Vagina (tissue), 2 donors: ENCODE results near the gene WNT7B. TPM values are rescaled to one million over a fixed set of nuclear protein-coding genes. Genes with fewer than 3 reads are reported as not detected.

Experiments used
- DNase-seq, 2 donors: peaks; one replicate each; pipeline ENCODE4 v3.0.0-alpha.2; 2017; ENCODE audit errors: extremely low spot score in 2 of 2
- H3K27ac ChIP-seq: fragments of 200-600 bp; sonication (generic); one replicate; pipeline ENCODE4 v1.5.1; 2019
- H3K27me3 ChIP-seq: fragments of 200-600 bp; sonication (generic); one replicate; pipeline ENCODE4 v1.5.1; 2019
- H3K36me3 ChIP-seq, 2 donors: fragments of 200-600 bp; sonication (generic); one replicate each; pipeline ENCODE4 v1.5.1; 2017 to 2019
- H3K4me1 ChIP-seq: fragments of 200-600 bp; sonication (generic); one replicate; pipeline ENCODE4 v1.5.1; 2019
- H3K4me3 ChIP-seq, 2 donors: fragments of 200-600 bp; sonication (generic); 1 replicate in 1 of 2; 2 replicates in 1 of 2; pipeline ENCODE4 v1.5.1; 2016 to 2019
- H3K9me3 ChIP-seq: fragments of 200-600 bp; sonication (generic); one replicate; pipeline ENCODE4 v1.5.1; 2019
- POLR2A ChIP-seq, 2 donors: fragments of 450-650 bp; IDR thresholded peaks; one replicate each; pipeline ENCODE4 v1.6.1; 2017; ENCODE audit warnings: antibody characterized with exemption in 2 of 2, mild to moderate bottlenecking in 2 of 2, moderate library complexity in 2 of 2
- POLR2AphosphoS5 ChIP-seq, 2 donors: sonication (generic); formaldehyde crosslinking; IDR thresholded peaks; one replicate each; pipeline ENCODE4 v1.9.0; 2017; ENCODE audit warnings: antibody characterized with exemption in 2 of 2, mild to moderate bottlenecking in 2 of 2, low read depth in 1 of 2; ENCODE audit not compliant: insufficient read depth in 1 of 2
- intact Hi-C: fragments of 100-400 bp; cut with DNase I; formaldehyde crosslinking; loops from one replicate; pipeline ENCODE4 v1.15.1; 2023
- total RNA-seq: library from RNA; depleted of rRNA; stranded (reverse); fragments of >200 nt; gene quantifications from one replicate; pipeline ENCODE4 v1.2.3, GENCODE V29; 2016
- TF ChIP-seq, protein P1 (sequence below), 3 experiments: fragments of 450-650 bp in 2 of 3; fragments of 200-600 bp in 1 of 3; sonication (generic) in 1 of 3; IDR thresholded peaks; one replicate each; pipeline ENCODE4 v1.5.1; 2017 to 2019; ENCODE audit warnings: antibody characterized with exemption in 3 of 3, mild to moderate bottlenecking in 2 of 3, moderate library complexity in 2 of 3

The WNT7B gene
- total RNA-seq, 1 donor from 2014 or later: 7.1 TPM

DNA sequence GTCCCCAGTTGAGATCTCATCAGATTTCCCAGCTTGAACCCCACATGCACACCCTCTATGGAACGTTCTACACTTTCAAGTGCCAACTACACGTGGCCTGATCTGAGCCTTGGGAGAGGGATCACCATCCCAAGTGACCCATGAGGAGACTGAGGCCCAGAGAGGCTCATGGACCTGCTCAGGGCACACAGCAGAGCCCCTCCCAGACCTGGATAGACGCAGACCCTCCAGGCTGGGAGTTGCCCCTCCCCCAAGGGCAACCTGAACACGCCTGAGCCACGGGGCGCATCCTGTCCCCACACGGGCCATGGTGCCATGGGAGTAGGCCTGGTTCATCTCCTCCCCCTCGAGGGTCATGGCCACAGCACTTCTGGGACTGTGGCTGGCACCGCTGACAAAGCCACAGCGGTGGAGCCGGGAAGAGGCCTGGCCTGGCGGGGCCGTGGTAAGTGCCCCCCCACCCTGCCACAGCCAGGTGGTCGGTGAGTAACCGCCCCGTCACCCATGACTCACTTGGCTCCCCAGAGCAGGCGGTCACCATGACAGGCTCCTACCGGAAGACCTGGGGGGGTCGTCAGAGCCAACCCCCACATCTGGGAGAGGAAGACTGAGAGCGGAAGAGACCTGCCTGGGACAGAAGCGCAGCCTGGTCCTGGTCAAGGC lies 8.1 kb downstream of the WNT7B start:
- H3K4me3 ChIP-seq: no peak overlapping the region
- intact Hi-C loops: no loop called here
- peaks cover 8% of the 10 kb centered on the region for H3K27me3 ChIP-seq
- no peaks in the 10 kb centered on the region for H3K36me3 ChIP-seq
- TF ChIP-seq, protein P1, sequence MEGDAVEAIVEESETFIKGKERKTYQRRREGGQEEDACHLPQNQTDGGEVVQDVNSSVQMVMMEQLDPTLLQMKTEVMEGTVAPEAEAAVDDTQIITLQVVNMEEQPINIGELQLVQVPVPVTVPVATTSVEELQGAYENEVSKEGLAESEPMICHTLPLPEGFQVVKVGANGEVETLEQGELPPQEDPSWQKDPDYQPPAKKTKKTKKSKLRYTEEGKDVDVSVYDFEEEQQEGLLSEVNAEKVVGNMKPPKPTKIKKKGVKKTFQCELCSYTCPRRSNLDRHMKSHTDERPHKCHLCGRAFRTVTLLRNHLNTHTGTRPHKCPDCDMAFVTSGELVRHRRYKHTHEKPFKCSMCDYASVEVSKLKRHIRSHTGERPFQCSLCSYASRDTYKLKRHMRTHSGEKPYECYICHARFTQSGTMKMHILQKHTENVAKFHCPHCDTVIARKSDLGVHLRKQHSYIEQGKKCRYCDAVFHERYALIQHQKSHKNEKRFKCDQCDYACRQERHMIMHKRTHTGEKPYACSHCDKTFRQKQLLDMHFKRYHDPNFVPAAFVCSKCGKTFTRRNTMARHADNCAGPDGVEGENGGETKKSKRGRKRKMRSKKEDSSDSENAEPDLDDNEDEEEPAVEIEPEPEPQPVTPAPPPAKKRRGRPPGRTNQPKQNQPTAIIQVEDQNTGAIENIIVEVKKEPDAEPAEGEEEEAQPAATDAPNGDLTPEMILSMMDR (IDR thresholded peaks at IDR 0.05): no peak
- no peak for TF ChIP-seq POLR2AphosphoS5 (IDR thresholded peaks at IDR 0.05; ENCODE audit: insufficient read depth in 1 of 2, low read depth in 1 of 2)
- TF ChIP-seq POLR2A (IDR thresholded peaks at IDR 0.05): no peak
- no peaks in the 10 kb centered on the region for H3K9me3 ChIP-seq
- peaks cover 25% of the 10 kb centered on the region for H3K4me1 ChIP-seq
- no peak overlapping the region for H3K27ac ChIP-seq
- no peak for DNase-seq

DNA sequence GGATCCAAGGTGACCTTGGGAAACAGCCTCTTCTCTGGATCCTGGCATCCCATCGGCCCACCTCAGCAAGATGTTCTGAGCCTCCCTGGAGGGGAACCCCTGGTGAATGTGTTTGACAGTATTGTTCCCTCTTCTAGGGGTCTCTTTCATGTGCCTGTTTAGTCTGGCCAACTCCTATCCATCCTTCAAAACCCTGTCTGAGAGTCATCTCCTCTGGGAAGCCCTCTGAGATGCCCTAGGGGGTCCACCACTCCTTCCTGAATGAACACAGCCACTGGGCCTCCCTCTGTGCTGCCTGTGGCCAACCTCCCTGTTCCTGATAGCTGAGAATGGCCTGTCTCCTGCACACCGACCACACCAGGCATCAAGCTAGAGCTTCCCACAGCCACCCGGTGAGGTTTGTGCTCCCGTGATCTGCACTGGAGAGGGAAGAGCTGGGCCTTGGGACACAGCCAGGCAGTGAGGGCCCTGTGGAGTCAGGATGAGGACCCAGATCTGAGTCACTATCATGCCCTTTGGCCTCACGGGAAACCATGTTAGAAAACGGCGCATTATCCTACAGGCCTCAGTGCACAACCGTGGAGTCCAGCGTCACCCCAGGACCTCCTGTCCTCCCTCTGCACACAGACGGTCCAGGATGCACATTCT lies 8.8 kb downstream of the WNT7B start:
- intact Hi-C loops: no loop called here
- TF ChIP-seq, protein P1 (IDR thresholded peaks at IDR 0.05): no peak
- TF ChIP-seq POLR2AphosphoS5 (IDR thresholded peaks at IDR 0.05; ENCODE audit: insufficient read depth in 1 of 2, low read depth in 1 of 2) (no peak), POLR2A (IDR thresholded peaks at IDR 0.05) (no peak)
- DNase-seq: no peak
- Histone ChIP-seq H3K27me3 (peaks cover 8% of the 10 kb centered on the region), H3K4me1 (peaks cover 25% of the 10 kb centered on the region), H3K36me3 (no peaks in the 10 kb centered on the region), H3K4me3 (no peak overlapping the region), H3K9me3 (no peaks in the 10 kb centered on the region), H3K27ac (no peak overlapping the region)

DNA sequence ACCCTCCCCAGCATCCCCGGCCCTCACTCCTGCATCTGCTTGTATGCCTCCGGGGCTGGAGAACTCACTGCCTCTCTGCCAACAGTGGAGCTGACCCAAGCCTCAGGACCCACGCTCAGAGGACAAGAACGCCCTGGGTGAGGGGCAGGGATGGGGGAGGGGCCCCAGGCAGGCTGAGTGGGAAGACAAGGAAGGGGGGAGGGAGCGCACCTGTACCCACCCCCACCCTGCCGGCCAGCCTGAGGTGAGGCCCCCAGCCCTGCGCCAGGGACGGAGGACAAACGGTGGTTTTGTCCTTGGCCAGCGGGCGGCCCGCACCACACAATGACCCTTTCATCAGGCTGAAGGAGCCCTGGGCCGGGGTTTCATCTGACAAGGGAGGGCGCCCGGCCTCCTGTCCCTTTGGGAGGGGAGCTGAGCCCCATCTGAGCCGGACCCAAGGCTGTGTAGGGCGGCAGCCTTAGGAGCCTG lies 10.0 kb downstream of the WNT7B start:
- H3K27me3 ChIP-seq: peaks cover 8% of the 10 kb centered on the region
- H3K4me1 ChIP-seq: peaks cover 18% of the 10 kb centered on the region
- no peaks in the 10 kb centered on the region for H3K9me3 ChIP-seq
- intact Hi-C loops: no loop called here
- DNase-seq: no peak
- H3K36me3 ChIP-seq: no peaks in the 10 kb centered on the region
- no peak overlapping the region for H3K4me3 ChIP-seq
- TF ChIP-seq POLR2AphosphoS5 (IDR thresholded peaks at IDR 0.05; ENCODE audit: insufficient read depth in 1 of 2, low read depth in 1 of 2) (no peak), POLR2A (IDR thresholded peaks at IDR 0.05) (no peak)
- TF ChIP-seq, protein P1 (IDR thresholded peaks at IDR 0.05): no peak
- H3K27ac ChIP-seq: no peak overlapping the region

DNA sequence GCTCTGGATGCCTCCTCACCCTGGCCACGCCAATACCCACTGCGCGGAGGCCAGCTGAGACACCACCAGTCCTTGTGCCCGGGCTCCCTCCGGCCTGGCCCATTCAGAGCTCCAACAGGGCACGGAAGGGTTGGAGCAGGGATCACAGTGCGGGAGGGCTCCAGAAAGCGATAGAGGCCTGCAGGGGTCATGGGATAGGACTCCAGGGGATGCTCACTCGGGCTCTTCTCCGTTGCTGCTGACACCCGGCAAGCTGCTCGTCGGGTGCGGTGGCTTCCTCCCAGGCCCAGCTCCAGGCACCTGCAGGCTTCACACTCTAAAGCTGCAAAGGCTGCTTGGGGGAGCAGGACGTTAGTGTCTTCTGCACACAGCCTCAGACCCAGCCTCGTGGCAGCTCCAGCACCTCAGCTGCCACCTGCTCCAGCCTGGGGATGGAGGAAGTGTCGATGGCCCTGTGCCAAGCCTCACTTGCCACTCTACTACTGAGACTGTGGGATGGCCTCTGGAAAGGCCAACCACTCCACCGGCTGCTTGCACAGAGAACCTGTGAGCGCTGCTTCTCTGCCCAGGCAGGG lies 10.6 kb downstream of the WNT7B start:
- Histone ChIP-seq H3K27ac (no peak overlapping the region), H3K4me1 (peaks cover 13% of the 10 kb centered on the region), H3K4me3 (no peak overlapping the region), H3K9me3 (no peaks in the 10 kb centered on the region), H3K36me3 (no peaks in the 10 kb centered on the region), H3K27me3 (peaks cover 3% of the 10 kb centered on the region)
- DNase-seq: no peak
- TF ChIP-seq POLR2AphosphoS5 (IDR thresholded peaks at IDR 0.05; ENCODE audit: insufficient read depth in 1 of 2, low read depth in 1 of 2) (no peak), POLR2A (IDR thresholded peaks at IDR 0.05) (no peak)
- TF ChIP-seq, protein P1 (IDR thresholded peaks at IDR 0.05): no peak
- intact Hi-C loops: no loop called here

DNA sequence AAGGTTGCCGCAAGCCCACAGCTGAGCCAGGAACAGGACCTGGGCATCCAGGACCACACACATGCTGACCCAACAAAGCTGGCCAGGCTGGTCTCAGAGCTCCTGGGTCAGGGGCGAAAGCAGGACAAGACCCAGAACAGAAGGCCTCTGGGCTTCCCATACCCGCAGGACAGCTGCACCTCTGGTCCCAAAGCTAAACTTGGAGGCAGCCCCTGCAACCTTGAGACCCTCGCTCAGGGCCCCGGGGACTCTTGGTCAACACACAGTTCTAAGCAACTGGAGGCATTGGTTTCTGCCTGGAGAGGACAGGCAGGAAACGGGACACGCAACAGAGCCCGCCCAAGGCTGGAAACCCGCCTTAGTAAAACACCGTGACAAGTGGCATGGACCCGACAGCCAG lies 11.4 kb downstream of the WNT7B start:
- no peak overlapping the region for H3K4me3 ChIP-seq

More for the DNA sequence above, 11.4 kb downstream of the WNT7B start:
- Histone ChIP-seq H3K27me3 (no peaks in the 10 kb centered on the region), H3K4me1 (peaks cover 4% of the 10 kb centered on the region), H3K9me3 (no peaks in the 10 kb centered on the region), H3K36me3 (no peaks in the 10 kb centered on the region), H3K27ac (no peak overlapping the region)
- no peak for TF ChIP-seq POLR2AphosphoS5 (IDR thresholded peaks at IDR 0.05; ENCODE audit: insufficient read depth in 1 of 2, low read depth in 1 of 2)
- TF ChIP-seq POLR2A (IDR thresholded peaks at IDR 0.05): no peak
- TF ChIP-seq, protein P1 (IDR thresholded peaks at IDR 0.05): no peak
- intact Hi-C loops: no loop called here
- no peak for DNase-seq
